GM12878 (cell line): Measurements from ENCODE around the gene SH3BP5. TPM values are rescaled to one million over a fixed set of nuclear protein-coding genes. Genes with fewer than 3 reads are reported as not detected.

Source experiments
- ATAC-seq: fragments of 200-7000 bp; cut with Tn5 transposase; 3 replicates; pipeline ENCODE4 v1.9.1; 2020; ENCODE audit warnings: mild to moderate bottlenecking, moderate library complexity
- BruUV-seq: library from RNA; stranded (reverse); fragments of 400-500 nt; replicated peaks from 2 replicates; lab custom pipeline; 2021; lab: Mats Ljungman, UMichigan
- CTCF ChIA-PET: fragments of 300-600 bp; sonication (Branson Sonifier 250); formaldehyde crosslinking; extraction: SDS; loops from one replicate; lab custom pipeline; 2021; ENCODE audit warnings: inconsistent platforms; lab: Yijun Ruan, JAX
- POLR2A ChIA-PET: fragments of 350-600 bp; formaldehyde crosslinking; extraction: SDS; loops from one replicate; lab custom pipeline; 2021; ENCODE audit warnings: inconsistent platforms; lab: Charles Lee
- RAD21 ChIA-PET: fragments of 300-600 bp; sonication (Branson Sonifier 250); formaldehyde crosslinking; loops from one replicate; lab custom pipeline; 2023; ENCODE audit warnings: antibody characterized with exemption; ENCODE audit not compliant: unreplicated experiment; lab: Charles Lee
- SMC1A ChIA-PET: fragments of 300-600 bp; sonication (Branson Sonifier 250); formaldehyde crosslinking; loops from one replicate; lab custom pipeline; 2023; ENCODE audit not compliant: unreplicated experiment, uncharacterized antibody; lab: Charles Lee
- DNase-seq: peaks from one replicate; pipeline ENCODE4 v3.0.0-alpha.2; 2011; ENCODE audit warnings: low read depth, low spot score
- FAIRE-seq: peaks from 3 replicates; lab custom pipeline; 2011; peaks lifted over from hg19 to GRCh38; lab: Jason Lieb, UNC
- H2AFZ ChIP-seq: 2 replicates; pipeline ENCODE4 v1.6.0; 2011; ENCODE audit warnings: low read depth, low read length, control low read depth; ENCODE audit not compliant: control insufficient read depth
- H3K27ac ChIP-seq: 2 replicates; pipeline ENCODE4 v1.5.1; 2011; ENCODE audit warnings: control low read depth; ENCODE audit not compliant: control insufficient read depth, insufficient read depth
- H3K27me3 ChIP-seq, 2 experiments: replicated peaks in 1 of 2; 2 replicates each; pipeline versions ENCODE4 v1.6.0 to v1.6.1; 2011; ENCODE audit warnings: low read length in 1 of 2; ENCODE audit not compliant: control insufficient read depth in 2 of 2, insufficient read depth in 2 of 2
- H3K36me3 ChIP-seq, 2 experiments: 2 replicates each; pipeline ENCODE4 v1.5.1; 2011; ENCODE audit warnings: low read length in 1 of 2; ENCODE audit not compliant: control insufficient read depth in 2 of 2, insufficient read depth in 2 of 2
- H3K4me1 ChIP-seq: 2 replicates; pipeline ENCODE4 v1.6.1; 2011; ENCODE audit warnings: mild to moderate bottlenecking, low read length, moderate library complexity, mixed read lengths; ENCODE audit not compliant: control insufficient read depth, insufficient read depth
- H3K4me2 ChIP-seq: 2 replicates; pipeline ENCODE4 v1.6.0; 2011; ENCODE audit warnings: control low read depth; ENCODE audit not compliant: control insufficient read depth, insufficient read depth
- H3K4me3 ChIP-seq: fragments of 200-600 bp; sonication (generic); 2 replicates; pipeline ENCODE4 v1.5.1; 2016
- H3K79me2 ChIP-seq: 2 replicates; pipeline ENCODE4 v1.6.0; 2011; ENCODE audit warnings: low read length; ENCODE audit not compliant: control insufficient read depth, insufficient read depth
- H3K9ac ChIP-seq: 2 replicates; pipeline ENCODE4 v1.8.0; 2011; ENCODE audit warnings: low read length, control low read depth, mixed read lengths; ENCODE audit not compliant: control insufficient read depth, insufficient read depth
- H3K9me3 ChIP-seq: replicated peaks from 3 replicates; pipeline ENCODE4 v1.5.1; 2011; ENCODE audit warnings: mild to moderate bottlenecking, low read length; ENCODE audit not compliant: control insufficient read depth, insufficient read depth
- H4K20me1 ChIP-seq: 2 replicates; pipeline ENCODE4 v1.6.0; 2011; ENCODE audit not compliant: control insufficient read depth, insufficient read depth
- BRCA1 ChIP-seq: IDR thresholded peaks from 2 replicates; pipeline ENCODE4 v1.6.1; 2011; ENCODE audit warnings: low read depth, low read length, improper control_type of control experiment
- CREM ChIP-seq: IDR thresholded peaks from 2 replicates; pipeline ENCODE4 v1.6.1; 2014; ENCODE audit warnings: antibody characterized with exemption, low read depth
- FOXM1 ChIP-seq: IDR thresholded peaks from 2 replicates; pipeline ENCODE4 v1.6.1; 2012; ENCODE audit warnings: low read depth, mild to moderate bottlenecking, inconsistent platforms, low read length, moderate library complexity
- HCFC1 ChIP-seq: fragments of 150-350 bp; IDR thresholded peaks from 2 replicates; pipeline ENCODE4 v1.6.1; 2014; ENCODE audit warnings: low read length
- MLLT1 ChIP-seq: fragments of 450-650 bp; IDR thresholded peaks from 2 replicates; pipeline ENCODE4 v1.6.1; 2016; ENCODE audit warnings: mild to moderate bottlenecking
- PML ChIP-seq: IDR thresholded peaks from 2 replicates; pipeline ENCODE4 v1.6.1; 2012; ENCODE audit warnings: low read length, inconsistent platforms
- SREBF1 ChIP-seq: IDR thresholded peaks from 2 replicates; pipeline ENCODE4 v1.6.1; 2012; ENCODE audit warnings: mild to moderate bottlenecking, low read length
- ZNF274 ChIP-seq: IDR thresholded peaks from one replicate; pipeline ENCODE4 v1.8.0; 2011; ENCODE audit not compliant: insufficient read length, insufficient read depth
- ZNF592 ChIP-seq: fragments of 450-650 bp; IDR thresholded peaks from 2 replicates; pipeline ENCODE4 v1.6.1; 2017; ENCODE audit warnings: mild to moderate bottlenecking, moderate library complexity
- ZSCAN29 ChIP-seq: fragments of 450-650 bp; IDR thresholded peaks from 2 replicates; pipeline ENCODE4 v1.6.1; 2017; ENCODE audit warnings: mild to moderate bottlenecking, moderate library complexity
- in situ Hi-C: fragments of 300-500 bp; cut with MboI; formaldehyde crosslinking; loops from 9 replicates; pipeline ENCODE4 v1.14.3; 2018; ENCODE audit warnings: mixed read lengths
- intact Hi-C: fragments of 100-400 bp; cut with micrococcal nuclease; formaldehyde crosslinking; loops from one replicate; pipeline ENCODE4 v1.14.2; 2022; ENCODE audit not compliant: unreplicated experiment
- polyA plus RNA-seq, 11 experiments: library from polyadenylated mRNA; depleted of rRNA in 4 of 11; unstranded in 6 of 11; stranded (reverse) in 5 of 11; fragments of >200 nt; fragmentation: Nextera tagmentation in 4 of 11; fragmentation: Illumina TruSeq in 1 of 11; extraction: Ambion mirVana in 4 of 11; extraction: Trizol in 1 of 11; gene quantifications; 1 replicate in 1 of 11; 2 replicates in 10 of 11; pipeline versions ENCODE4 v1.2.1 to v1.2.3, GENCODE V29; 2011 to 2016; ENCODE audit warnings: inconsistent platforms in 2 of 11, missing spikeins in 2 of 11, low read depth in 1 of 11
- total RNA-seq, 4 experiments: library from RNA; depleted of rRNA in 3 of 4; stranded (reverse); fragments of >200 nt in 3 of 4; fragmentation: Illumina TruSeq in 1 of 4; extraction: Trizol in 1 of 4; gene quantifications; 2 replicates each; pipeline versions ENCODE4 v1.2.1 to v1.2.3, GENCODE V29; 2013 to 2021

SH3BP5 gene
- total and polyA plus RNA-seq, 10 of the 15 experiments (the other 5 are each of a cell fraction or from before 2014, with no cell fraction given), result 14.9 to 87.5 (median 43.7) TPM

- POLR2A ChIA-PET, result interaction anchor here (0.5 to 1.4 kb wide), 9 partner anchors 9 to 236 kb away, joined by 3 to 6 read pairs (median 3); no protein-coding TSS in a partner anchor
- no peak overlapping the region for H3K4me3 ChIP-seq
- RAD21 ChIA-PET, result interaction anchor here (0.7 to 6.2 kb wide), 8 partner anchors 8 to 118 kb away, joined by 3 to 53 read pairs (median 5); no protein-coding TSS in a partner anchor
- H3K79me2 ChIP-seq, result peaks cover 29% of the 10 kb centered on the region
- no peak for TF ChIP-seq FOXM1
- no peak for TF ChIP-seq BRCA1
- TF ChIP-seq CREM, result no peak
- no peak for TF ChIP-seq ZSCAN29
- TF ChIP-seq HCFC1, result no peak
- no peak for TF ChIP-seq ZNF274
- no peak for TF ChIP-seq SREBF1
- no peak for TF ChIP-seq ZNF592
- TF ChIP-seq PML, result no peak
- no peak for TF ChIP-seq MLLT1
- ATAC-seq (no peak), DNase-seq (no peak), FAIRE-seq (no peak)
- no peak overlapping the region for H3K27ac ChIP-seq
- H3K9ac ChIP-seq, result no peak overlapping the region
- no TSS peak for BruUV-seq
- SMC1A ChIA-PET, result interaction anchor here (0.6 to 3.8 kb wide), 15 partner anchors 9 to 71 kb away, joined by 3 to 38 read pairs (median 6); no protein-coding TSS in a partner anchor
- H4K20me1 ChIP-seq, result no peaks in the 10 kb centered on the region
- peaks cover 2 to 9% of the 10 kb centered on the region in 2 experiments; a peak in 3 of 4 replicates for H3K36me3 ChIP-seq
- H3K4me2 ChIP-seq, result no peak overlapping the region
- H2AFZ ChIP-seq, result no peak overlapping the region
- intact Hi-C loops, result no loop called here
- CTCF ChIA-PET, result interaction anchor here (0.6 to 9.6 kb wide), 12 partner anchors 8 to 78 kb away, joined by 3 to 125 read pairs (median 10); no protein-coding TSS in a partner anchor
- in situ Hi-C loops, result no loop called here
- no peaks in the 10 kb centered on the region for H3K27me3 ChIP-seq
- no peaks in the 10 kb centered on the region for H3K9me3 ChIP-seq
- H3K4me1 ChIP-seq, result peaks cover 29% of the 10 kb centered on the region
Measured at GRCh38 chr3:15333956-15334263, 1.5 kb upstream of the SH3BP5 start.
